ENCODE data around the gene NSD1. TPM values are rescaled to one million over a fixed set of nuclear protein-coding genes. Genes with fewer than 3 reads are reported as not detected.

NSD1 gene
- total RNA-seq, 2 donors from 2014 or later: 89.8 to 114 TPM

DNA sequence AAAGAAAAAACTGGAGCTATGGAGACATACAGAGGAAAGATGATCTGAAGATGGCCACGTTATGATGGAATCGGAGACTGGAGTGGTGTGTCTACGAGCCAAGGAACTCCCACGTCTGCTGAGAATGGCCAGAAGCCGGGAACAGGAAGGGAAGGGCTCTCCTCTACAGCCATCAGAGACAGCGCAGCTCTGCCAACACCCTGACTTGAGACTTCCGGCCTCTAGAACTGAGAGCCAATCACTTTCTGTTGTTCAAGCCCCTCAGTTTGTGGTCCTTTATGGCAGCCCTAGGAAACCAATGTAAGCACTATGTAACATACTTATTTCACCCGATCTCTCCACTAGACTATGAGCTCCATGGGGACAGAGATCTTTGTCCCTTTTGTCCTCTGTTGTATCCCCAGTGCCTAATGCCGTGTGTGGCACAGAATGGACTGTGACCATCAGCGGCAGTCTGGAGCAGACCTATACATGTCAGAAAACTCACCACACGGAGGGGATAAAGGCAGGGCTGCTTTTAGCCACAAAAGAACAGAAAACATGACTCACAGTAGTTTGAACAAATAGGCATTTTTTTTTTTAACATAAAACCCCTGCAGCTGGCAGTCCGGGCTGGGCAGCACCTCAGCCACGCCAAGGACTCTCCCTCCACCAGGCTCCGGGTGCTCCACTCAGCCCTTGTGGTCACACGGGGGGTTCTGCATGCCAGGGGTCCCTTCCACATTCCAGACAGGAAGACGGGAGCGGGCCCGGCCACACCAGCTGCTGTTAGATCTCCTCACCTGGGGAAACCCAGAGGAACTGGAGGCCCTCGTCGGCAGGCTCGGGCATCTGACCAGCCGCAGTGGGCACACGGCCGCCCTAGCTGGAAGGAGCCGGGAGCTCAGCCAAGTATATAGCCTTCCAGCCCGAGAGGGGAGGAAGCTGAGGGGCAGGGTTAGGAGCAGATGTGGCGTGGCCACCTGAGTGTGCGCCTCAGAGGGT is 194.3 kb downstream of the NSD1 start:
- H3K27me3 Mint-ChIP-seq (ENCODE audit: low read depth): no peaks in the 10 kb centered on the region
- DNase-seq (peak in 1 of 2 donors; percentile 37), ATAC-seq (replicated peaks in 1 of 2) (peak; percentile 84 to 91)
- H3K27ac Mint-ChIP-seq: no peak overlapping the region
- H3K36me3 Mint-ChIP-seq (ENCODE audit: insufficient read depth in 2 of 2): peaks cover 0 to 8% of the 10 kb centered on the region in 2 donors
- H3K4me1 Mint-ChIP-seq (ENCODE audit: low read depth): peaks cover 31% of the 10 kb centered on the region
- H3K4me3 Mint-ChIP-seq: peak overlapping the region; percentile 10 to 35
- H3K9me3 Mint-ChIP-seq: no peaks in the 10 kb centered on the region

DNA sequence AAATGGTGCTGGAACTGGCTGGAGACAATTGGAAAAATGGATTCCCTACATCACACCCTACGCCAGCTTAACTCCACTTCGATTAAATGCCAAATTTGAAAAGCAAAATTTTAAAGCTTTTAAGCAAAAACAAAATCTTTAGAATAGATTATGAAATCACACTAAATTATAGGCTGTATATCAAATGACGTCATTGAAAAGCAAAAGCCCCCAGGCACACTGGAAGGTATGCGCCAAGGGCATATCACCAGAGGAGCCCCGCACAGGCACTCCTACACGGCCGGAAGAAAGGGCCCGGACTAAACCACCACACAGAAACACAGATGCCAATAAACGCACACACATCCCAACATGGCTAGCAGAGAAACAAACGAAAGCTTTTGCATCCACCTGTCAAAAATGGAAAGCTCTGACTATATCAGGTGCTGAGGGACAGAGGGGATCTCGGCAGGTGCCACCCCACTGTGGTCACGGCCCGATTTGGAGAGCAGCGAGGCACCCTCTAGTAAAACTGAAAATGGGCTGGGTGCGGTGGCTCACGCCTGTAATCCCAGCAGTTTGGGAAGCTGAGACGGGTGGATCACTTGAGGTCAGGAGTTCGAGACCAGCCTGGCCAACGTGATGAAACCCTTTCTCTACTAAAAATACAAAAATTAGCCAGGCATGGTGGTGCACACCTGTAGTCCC is 195.1 kb downstream of the NSD1 start:
- DNase-seq: no peak

DNA sequence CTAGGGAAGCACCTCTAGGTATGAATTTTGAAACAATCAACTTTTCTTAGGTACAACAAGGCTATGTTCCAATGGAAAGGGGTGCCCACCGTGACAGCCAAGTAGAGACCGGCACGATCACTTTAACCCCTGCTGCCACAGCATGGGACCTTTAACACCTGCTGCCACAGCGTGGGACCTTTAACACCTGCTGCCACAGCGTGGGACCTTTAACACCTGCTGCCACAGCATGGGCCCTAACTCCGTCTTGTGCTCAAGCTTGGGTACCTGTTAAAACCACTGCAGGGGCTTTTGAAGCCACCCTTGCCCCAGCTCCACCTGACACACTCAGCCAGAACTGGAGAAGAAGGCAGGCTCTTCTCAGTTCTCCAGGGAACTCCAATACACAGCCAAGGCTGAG is 196.3 kb downstream of the NSD1 start:
- peaks cover 22% of the 10 kb centered on the region for H3K4me1 Mint-ChIP-seq (ENCODE audit: low read depth)
- no peaks in the 10 kb centered on the region for H3K27me3 Mint-ChIP-seq (ENCODE audit: low read depth)
- DNase-seq (no peak), ATAC-seq (replicated peaks in 1 of 2) (no peak)
- H3K36me3 Mint-ChIP-seq (ENCODE audit: insufficient read depth in 2 of 2): peaks cover 0 to 14% of the 10 kb centered on the region in 2 donors
- no peak overlapping the region for H3K4me3 Mint-ChIP-seq
- no peak overlapping the region for H3K27ac Mint-ChIP-seq
- H3K9me3 Mint-ChIP-seq: no peaks in the 10 kb centered on the region

More for the DNA sequence above, 195.1 kb downstream of the NSD1 start:
- ATAC-seq (replicated peaks in 1 of 2): no peak
- peaks cover 28% of the 10 kb centered on the region for H3K4me1 Mint-ChIP-seq (ENCODE audit: low read depth)
- peaks cover 0 to 9% of the 10 kb centered on the region in 2 donors for H3K36me3 Mint-ChIP-seq (ENCODE audit: insufficient read depth in 2 of 2)
- no peak overlapping the region for H3K27ac Mint-ChIP-seq
- no peaks in the 10 kb centered on the region for H3K9me3 Mint-ChIP-seq
- no peaks in the 10 kb centered on the region for H3K27me3 Mint-ChIP-seq (ENCODE audit: low read depth)
- no peak overlapping the region for H3K4me3 Mint-ChIP-seq

DNA sequence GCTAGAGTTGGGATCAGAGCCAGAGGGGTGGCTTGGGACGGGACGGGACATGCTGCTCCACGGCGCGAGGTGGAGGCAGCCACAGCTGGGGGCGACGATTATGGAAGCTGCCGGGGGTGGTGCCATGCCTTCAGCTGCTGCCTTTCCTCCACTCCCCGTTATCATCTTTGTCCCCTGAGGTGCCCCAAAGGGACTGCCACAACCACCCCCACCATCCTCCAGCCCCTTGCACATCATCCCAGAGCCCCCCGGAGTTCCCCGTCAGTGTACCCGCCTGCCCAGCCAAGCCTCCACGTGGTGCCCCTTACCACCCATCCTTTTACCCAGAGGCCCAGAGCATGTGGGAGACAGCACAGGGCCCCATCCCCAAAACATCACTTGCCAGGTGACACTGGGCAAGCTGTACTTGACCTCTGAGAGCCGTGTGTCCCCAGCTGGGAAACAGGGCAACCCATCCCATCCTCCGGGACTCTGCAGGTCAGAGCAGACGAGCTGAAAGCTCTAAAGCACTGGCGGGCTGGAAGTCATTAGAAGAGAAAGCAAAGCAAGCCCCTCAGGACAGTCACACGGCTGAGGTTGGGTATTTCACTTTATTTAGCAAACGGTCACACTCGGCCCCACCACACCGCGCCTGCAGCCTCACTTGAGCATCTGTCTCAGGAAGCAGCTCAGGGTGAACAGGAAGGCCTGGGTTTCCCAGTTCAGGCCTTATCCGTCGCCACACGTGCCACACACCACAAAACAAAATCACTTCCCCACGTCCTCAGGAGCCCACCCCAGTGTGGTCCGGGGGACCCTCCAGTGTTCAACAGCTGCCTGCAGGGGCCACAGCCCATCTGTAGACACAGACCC is 197.6 kb downstream of the NSD1 start:
- DNase-seq (no peak), ATAC-seq (replicated peaks in 1 of 2) (no peak)
- peaks cover 0 to 19% of the 10 kb centered on the region in 2 donors for H3K36me3 Mint-ChIP-seq (ENCODE audit: insufficient read depth in 2 of 2)
- H3K27ac Mint-ChIP-seq: no peak overlapping the region
- H3K4me3 Mint-ChIP-seq: no peak overlapping the region
- no peaks in the 10 kb centered on the region for H3K9me3 Mint-ChIP-seq
- H3K27me3 Mint-ChIP-seq (ENCODE audit: low read depth): no peaks in the 10 kb centered on the region
- H3K4me1 Mint-ChIP-seq (ENCODE audit: low read depth): peaks cover 23% of the 10 kb centered on the region

DNA sequence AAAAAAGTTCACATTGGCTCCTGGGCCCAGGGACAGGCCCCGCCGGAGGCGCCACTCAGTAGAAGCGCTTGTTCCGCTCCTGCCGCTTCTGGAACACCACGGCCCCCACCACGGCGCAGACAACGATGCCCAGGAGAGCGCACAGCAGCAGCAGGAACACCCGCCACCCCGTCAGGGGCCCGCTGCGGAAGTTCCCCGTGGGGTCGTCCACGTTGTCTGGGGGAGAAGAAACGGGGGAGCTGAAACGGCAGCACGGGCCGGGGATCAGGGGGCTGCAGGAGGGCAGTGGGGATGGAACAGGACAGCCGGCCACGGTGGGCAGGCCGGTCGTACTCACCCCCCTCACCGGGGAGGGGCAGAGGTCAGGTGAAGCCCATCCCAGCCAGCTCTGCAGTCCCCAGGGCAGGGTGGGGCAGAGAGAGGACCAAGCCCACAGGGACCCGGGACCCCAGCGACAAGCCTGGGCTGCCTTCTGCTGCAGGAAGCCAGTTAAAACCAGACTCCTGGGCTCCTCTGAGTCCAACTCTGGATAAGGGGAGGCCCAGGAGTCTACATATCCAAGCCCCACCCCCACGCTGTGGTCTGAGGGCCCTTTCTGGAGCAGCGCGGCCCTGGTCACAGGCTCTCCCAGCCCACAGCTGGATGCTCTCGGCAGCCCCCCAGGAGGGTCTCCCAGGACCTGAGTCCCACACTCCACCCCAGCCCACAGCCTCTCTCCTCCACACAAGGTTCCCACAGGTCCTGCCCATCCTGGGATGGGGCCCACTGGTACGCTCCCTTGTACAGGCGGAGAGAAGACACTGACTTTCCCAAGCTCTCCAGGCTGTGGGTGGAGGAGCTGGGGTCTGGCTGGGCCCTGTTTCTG is 198.7 kb downstream of the NSD1 start:
- H3K4me1 Mint-ChIP-seq (ENCODE audit: low read depth): peaks cover 28% of the 10 kb centered on the region
- H3K36me3 Mint-ChIP-seq (ENCODE audit: insufficient read depth in 2 of 2): peaks cover 0 to 24% of the 10 kb centered on the region in 2 donors
- H3K9me3 Mint-ChIP-seq: no peaks in the 10 kb centered on the region
- H3K4me3 Mint-ChIP-seq: no peak overlapping the region
- no peak for DNase-seq
- H3K27ac Mint-ChIP-seq: no peak overlapping the region
- ATAC-seq (replicated peaks in 1 of 2): no peak
- H3K27me3 Mint-ChIP-seq (ENCODE audit: low read depth): no peaks in the 10 kb centered on the region

DNA sequence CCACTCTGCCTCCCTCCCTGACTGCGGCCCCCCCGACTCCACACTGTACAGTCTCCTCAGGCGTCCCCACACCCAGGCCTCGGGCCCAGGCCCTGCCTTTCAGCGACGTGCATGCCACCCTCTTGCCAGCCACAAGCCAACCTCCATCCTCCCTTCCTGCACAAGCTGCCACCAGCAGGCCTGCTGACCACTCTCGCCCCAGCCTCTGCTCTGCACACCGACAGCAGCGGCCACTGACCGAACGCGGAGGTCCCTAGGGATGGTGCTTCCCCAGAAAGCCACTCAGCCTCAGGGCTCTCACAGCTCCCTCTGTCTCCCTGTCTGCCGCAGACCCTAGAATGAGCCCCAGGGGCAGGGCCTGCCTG is 199.3 kb downstream of the NSD1 start:
- Mint-ChIP-seq H3K4me3 (no peak overlapping the region), H3K36me3 (ENCODE audit: insufficient read depth in 2 of 2) (peaks cover 0 to 24% of the 10 kb centered on the region in 2 donors), H3K27ac (no peak overlapping the region), H3K9me3 (no peaks in the 10 kb centered on the region), H3K27me3 (ENCODE audit: low read depth) (no peaks in the 10 kb centered on the region), H3K4me1 (ENCODE audit: low read depth) (peaks cover 24% of the 10 kb centered on the region)
- ATAC-seq (replicated peaks in 1 of 2) (no peak), DNase-seq (no peak)

DNA sequence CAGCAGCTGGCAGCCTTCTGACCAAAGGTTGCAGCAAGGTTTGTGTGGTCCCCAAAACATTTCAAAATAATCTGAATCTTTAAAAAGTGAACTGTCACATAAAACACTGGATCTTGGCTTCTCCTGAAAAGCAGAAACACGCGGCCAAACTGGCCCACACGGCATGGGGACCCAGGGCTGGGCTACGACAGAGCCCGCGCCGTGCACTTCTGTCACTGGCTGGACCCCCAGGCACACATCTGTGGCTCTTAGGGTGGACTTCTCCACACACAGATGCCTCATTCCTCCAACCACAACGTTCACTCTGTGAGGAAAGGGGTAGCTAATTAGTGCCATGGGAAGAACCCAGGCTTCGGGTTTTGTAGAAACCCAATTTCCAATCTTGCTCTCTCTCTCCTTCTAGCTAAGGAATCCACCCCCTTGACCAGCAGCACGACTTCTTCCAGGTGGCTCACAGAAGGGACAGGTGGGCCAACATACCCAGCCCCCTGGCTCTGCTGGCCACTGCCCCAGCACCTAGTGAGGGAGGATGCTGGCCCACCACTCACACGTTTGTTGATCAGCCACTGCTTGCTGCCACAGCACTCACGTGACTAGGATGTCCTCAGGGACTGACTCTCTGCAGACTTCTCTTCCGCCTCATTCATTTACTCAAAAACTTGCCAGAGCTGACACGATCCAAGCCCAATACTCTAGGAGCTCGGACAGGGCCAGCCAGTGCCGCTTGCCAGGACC is 200.0 kb downstream of the NSD1 start:
- H3K27me3 Mint-ChIP-seq (ENCODE audit: low read depth): no peaks in the 10 kb centered on the region
- no peak for ATAC-seq (replicated peaks in 1 of 2)
- no peak overlapping the region for H3K4me3 Mint-ChIP-seq
- H3K27ac Mint-ChIP-seq: no peak overlapping the region
- DNase-seq: no peak
- H3K36me3 Mint-ChIP-seq (ENCODE audit: insufficient read depth in 2 of 2): peaks cover 0 to 24% of the 10 kb centered on the region in 2 donors
- H3K9me3 Mint-ChIP-seq: no peaks in the 10 kb centered on the region
- H3K4me1 Mint-ChIP-seq (ENCODE audit: low read depth): peaks cover 17% of the 10 kb centered on the region

DNA sequence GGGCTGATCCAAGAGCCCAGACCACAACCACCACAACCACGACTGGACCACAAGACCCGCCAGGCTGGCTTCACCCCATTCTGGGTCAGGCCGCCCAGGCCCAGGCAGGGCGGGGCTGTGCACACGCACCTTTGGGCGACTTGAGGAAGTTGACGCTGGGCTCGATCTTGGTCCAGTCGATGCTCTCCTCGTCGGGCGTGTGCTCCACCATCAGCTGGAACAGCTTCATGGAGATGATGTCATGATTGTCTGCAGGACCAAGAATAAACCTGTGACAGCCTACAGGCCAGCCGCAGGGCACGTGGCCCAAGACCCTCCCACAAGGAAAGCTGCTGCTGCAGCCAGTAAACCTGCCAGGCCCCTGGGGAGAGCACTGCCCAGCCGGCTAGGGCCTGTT is 200.6 kb downstream of the NSD1 start:
- Mint-ChIP-seq H3K9me3 (no peaks in the 10 kb centered on the region), H3K27me3 (ENCODE audit: low read depth) (no peaks in the 10 kb centered on the region), H3K4me3 (no peak overlapping the region), H3K27ac (no peak overlapping the region), H3K36me3 (ENCODE audit: insufficient read depth in 2 of 2) (peaks cover 0 to 24% of the 10 kb centered on the region in 2 donors), H3K4me1 (ENCODE audit: low read depth) (peaks cover 14% of the 10 kb centered on the region)
- no peak for ATAC-seq (replicated peaks in 1 of 2)
- no peak for DNase-seq

DNA sequence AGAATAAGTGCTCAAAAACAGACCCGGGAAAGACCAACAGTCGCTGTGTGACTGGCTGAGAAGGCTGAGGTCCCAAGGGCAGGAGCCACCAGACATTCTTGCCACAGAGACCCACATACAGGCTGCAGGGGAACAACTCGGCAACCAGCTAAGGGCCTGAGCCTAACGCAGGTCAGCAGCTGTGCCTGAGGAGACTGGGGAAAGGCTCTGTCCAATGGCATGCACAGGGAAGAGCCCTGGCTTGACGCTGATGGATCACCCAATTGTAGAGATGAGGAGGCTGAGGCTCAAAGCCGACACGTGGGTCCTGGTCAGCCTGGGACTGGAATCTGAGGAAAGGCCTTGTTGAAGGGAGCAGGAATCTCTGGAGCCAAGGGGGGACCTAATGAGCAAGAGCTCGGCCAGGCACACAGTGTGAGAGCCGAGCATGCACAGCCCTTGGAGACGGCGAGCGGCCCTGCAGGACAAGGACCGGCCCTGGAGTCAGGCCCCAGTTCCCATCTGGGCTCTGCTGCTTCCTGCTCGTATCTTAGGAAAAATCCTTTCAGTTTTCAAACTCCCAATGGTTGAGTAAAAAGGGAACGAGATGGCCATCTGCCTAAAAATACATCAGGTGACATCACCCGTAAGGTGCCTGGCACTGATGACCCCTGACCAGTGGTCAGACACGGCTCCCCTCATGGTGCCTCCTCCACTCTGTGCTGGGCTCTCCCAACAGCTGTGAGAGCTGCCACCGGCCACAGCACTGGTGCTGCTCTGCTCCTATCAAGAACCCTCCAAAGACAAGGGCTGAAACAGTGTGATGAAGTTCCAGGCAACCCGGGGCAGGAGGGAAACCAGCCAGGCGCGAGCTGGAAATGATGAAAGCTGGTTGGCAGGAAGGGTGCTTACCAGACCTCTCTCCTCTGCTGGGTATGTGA is 201.5 kb downstream of the NSD1 start:
- H3K27me3 Mint-ChIP-seq (ENCODE audit: low read depth): no peaks in the 10 kb centered on the region
- peaks cover 23% of the 10 kb centered on the region for H3K4me1 Mint-ChIP-seq (ENCODE audit: low read depth)
- no peak for ATAC-seq (replicated peaks in 1 of 2)
- DNase-seq: no peak
- H3K36me3 Mint-ChIP-seq (ENCODE audit: insufficient read depth in 2 of 2): peaks cover 5 to 30% of the 10 kb centered on the region in 2 donors
- H3K27ac Mint-ChIP-seq: no peak overlapping the region
- H3K9me3 Mint-ChIP-seq: no peaks in the 10 kb centered on the region
- no peak overlapping the region for H3K4me3 Mint-ChIP-seq

DNA sequence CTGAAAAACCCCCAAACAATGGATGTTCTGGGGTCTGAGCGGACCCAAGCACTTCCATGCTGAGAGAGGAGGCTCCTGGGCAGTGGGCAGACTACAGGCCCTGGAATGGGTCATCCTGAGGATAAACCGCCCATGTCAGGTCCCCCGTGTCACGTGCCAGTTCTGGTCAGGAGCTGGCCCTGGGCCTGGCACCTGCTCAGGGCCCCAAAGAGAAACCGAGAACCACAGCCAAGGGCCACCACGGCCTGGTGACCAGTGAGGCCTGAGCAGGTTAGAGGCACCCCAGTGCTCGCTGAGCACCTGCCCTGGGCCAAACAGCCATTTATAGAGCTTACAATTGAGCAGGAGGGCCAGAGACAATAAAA is 202.1 kb downstream of the NSD1 start:
- H3K9me3 Mint-ChIP-seq: no peaks in the 10 kb centered on the region
- ATAC-seq (replicated peaks in 1 of 2): no peak
- H3K36me3 Mint-ChIP-seq (ENCODE audit: insufficient read depth in 2 of 2): peaks cover 5 to 31% of the 10 kb centered on the region in 2 donors
- no peaks in the 10 kb centered on the region for H3K27me3 Mint-ChIP-seq (ENCODE audit: low read depth)
- no peak overlapping the region for H3K27ac Mint-ChIP-seq
- H3K4me3 Mint-ChIP-seq: no peak overlapping the region
- no peak for DNase-seq
- H3K4me1 Mint-ChIP-seq (ENCODE audit: low read depth): peaks cover 28% of the 10 kb centered on the region

DNA sequence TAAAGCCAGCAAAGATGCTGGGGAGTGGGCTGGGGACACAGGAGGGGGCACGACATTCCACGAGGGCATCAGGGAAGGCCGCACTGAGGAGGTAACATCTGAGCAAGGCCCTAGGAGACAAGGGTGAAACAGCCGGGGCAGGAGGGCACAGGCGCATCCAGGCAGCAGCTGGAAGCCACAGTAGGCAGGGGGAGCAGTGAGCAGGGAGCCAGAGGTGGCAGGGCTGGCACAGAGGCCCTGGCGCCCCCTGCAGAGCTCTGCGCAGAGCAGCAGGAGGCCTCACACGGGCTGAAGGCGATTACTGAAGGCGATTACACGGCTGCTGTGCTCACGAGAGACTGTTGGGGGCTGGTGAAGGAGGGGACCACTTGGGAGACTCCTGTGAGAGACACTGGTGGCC is 202.5 kb downstream of the NSD1 start:
- H3K4me1 Mint-ChIP-seq (ENCODE audit: low read depth): peaks cover 28% of the 10 kb centered on the region
- ATAC-seq (replicated peaks in 1 of 2) (peak; percentile 75 to 87), DNase-seq (peak; percentile 40 to 63)
- H3K27me3 Mint-ChIP-seq (ENCODE audit: low read depth): no peaks in the 10 kb centered on the region
- H3K4me3 Mint-ChIP-seq: no peak overlapping the region
- H3K27ac Mint-ChIP-seq: no peak overlapping the region
- peaks cover 5 to 31% of the 10 kb centered on the region in 2 donors for H3K36me3 Mint-ChIP-seq (ENCODE audit: insufficient read depth in 2 of 2)
- no peaks in the 10 kb centered on the region for H3K9me3 Mint-ChIP-seq
